ENCODE results near the gene PKNOX2.

Gene PKNOX2

GRCh38 chr11:125164422-125165110, at the start of gene PKNOX2:
PKNOX2 (plus strand) TSS chr11:125164751; CDS start chr11:125351306, 186,555 bp downstream.
- peak; percentile 37 for DNase-seq (ENCODE audit: low read depth)

GRCh38 chr11:125117429-125117828, 47.1 kb upstream of the PKNOX2 start:
- DNase-seq (ENCODE audit: low read depth): no peak

- DNase-seq (ENCODE audit: low read depth): no peak
These were observed 41.2 kb upstream of the PKNOX2 start for GRCh38 chr11:125123194-125123946.

GRCh38 chr11:125123947-125124617, 40.5 kb upstream of the PKNOX2 start:
- peak; percentile 11 for DNase-seq (ENCODE audit: low read depth)

GRCh38 chr11:125124618-125124992, 39.9 kb upstream of the PKNOX2 start:
- no peak for DNase-seq (ENCODE audit: low read depth)

- DNase-seq (ENCODE audit: low read depth): no peak
These were observed 36.1 kb upstream of the PKNOX2 start for GRCh38 chr11:125128450-125128849.

GRCh38 chr11:125129316-125129993, 35.1 kb upstream of the PKNOX2 start:
- DNase-seq (ENCODE audit: low read depth): no peak

- DNase-seq (ENCODE audit: low read depth): no peak
These were observed 32.5 kb upstream of the PKNOX2 start for GRCh38 chr11:125132071-125132470.

GRCh38 chr11:125132596-125132995, 32.0 kb upstream of the PKNOX2 start:
- no peak for DNase-seq (ENCODE audit: low read depth)

GRCh38 chr11:125136001-125136400, 28.6 kb upstream of the PKNOX2 start:
- no peak for DNase-seq (ENCODE audit: low read depth)

- no peak for DNase-seq (ENCODE audit: low read depth)
These were observed 25.6 kb upstream of the PKNOX2 start for GRCh38 chr11:125138966-125139365.

- DNase-seq (ENCODE audit: low read depth): no peak
These were observed 24.8 kb upstream of the PKNOX2 start for GRCh38 chr11:125139778-125140177.

- no peak for DNase-seq (ENCODE audit: low read depth)
These were observed 24.3 kb upstream of the PKNOX2 start for GRCh38 chr11:125140233-125140632.

- no peak for DNase-seq (ENCODE audit: low read depth)
These were observed 23.4 kb upstream of the PKNOX2 start for GRCh38 chr11:125141178-125141577.

GRCh38 chr11:125141686-125142535, 22.6 kb upstream of the PKNOX2 start:
- DNase-seq (ENCODE audit: low read depth): peak; percentile 52

GRCh38 chr11:125146232-125146631, 18.3 kb upstream of the PKNOX2 start:
- no peak for DNase-seq (ENCODE audit: low read depth)

- DNase-seq (ENCODE audit: low read depth): no peak
These were observed 17.3 kb upstream of the PKNOX2 start for GRCh38 chr11:125147280-125147679.

- DNase-seq (ENCODE audit: low read depth): no peak
These were observed 16.5 kb upstream of the PKNOX2 start for GRCh38 chr11:125148011-125148410.

GRCh38 chr11:125148743-125149142, 15.8 kb upstream of the PKNOX2 start:
- no peak for DNase-seq (ENCODE audit: low read depth)

- DNase-seq (ENCODE audit: low read depth): no peak
These were observed 10.7 kb upstream of the PKNOX2 start for GRCh38 chr11:125153837-125154236.

GRCh38 chr11:125154378-125155099, 10.0 kb upstream of the PKNOX2 start:
- no peak for DNase-seq (ENCODE audit: low read depth)

Measured in stimulated activated CD8-positive, alpha-beta memory T cell treated with anti-CD3 and anti-CD28 coated beads, Interleukin-7, amount 100 ng/mL, for 24 hours (primary cell).